Fibroblast of skin of scalp (primary cell): ENCODE measurements around the gene SEMA3G.

Source experiments
- DNase-seq: peaks from one replicate; pipeline ENCODE4 v3.0.0-alpha.2; 2013

The SEMA3G gene

DNA sequence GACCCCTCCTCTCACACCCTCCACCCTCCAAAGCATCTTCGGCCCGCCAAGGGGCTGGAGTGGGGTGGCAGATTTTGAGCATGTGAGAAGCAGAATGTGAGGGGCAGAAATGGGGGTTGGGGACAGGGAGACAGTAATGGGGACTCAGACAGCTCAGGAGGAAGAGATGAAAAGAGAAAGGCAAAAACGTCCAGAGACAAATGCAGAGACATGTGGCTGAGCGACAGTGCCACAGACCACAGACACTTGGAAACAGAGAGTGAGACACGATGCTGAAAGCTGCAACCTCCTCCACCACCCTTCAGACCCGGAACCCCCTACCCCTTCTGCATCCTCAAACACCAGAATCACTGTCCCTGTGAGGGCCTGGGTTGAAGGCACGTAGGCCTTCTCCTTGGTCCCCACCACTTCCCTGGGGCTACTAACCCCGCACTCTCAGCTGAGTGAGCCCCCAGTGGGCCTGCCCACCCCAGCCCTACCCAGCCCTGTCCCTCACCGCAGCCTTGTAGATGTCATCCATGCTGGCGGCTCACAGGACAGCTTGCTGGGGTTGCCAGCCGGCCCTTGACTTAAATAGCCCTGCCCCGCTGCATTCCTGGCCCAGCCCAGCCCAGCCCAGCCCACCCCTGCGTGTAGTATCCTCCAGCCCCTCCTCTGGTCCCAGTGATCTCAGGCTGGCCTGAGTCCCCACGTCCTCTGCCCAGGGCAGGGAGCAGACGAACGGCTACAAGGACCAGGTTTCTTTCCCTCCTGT is 8.8 kb upstream of the SEMA3G start, which contains the start of gene TNNC1:
Gene TNNC1 (minus strand): TSS at position 546 of the 754 bp plus-strand sequence. CDS start 26 bp downstream, at position 520.
- DNase-seq = peak; percentile 15

DNA sequence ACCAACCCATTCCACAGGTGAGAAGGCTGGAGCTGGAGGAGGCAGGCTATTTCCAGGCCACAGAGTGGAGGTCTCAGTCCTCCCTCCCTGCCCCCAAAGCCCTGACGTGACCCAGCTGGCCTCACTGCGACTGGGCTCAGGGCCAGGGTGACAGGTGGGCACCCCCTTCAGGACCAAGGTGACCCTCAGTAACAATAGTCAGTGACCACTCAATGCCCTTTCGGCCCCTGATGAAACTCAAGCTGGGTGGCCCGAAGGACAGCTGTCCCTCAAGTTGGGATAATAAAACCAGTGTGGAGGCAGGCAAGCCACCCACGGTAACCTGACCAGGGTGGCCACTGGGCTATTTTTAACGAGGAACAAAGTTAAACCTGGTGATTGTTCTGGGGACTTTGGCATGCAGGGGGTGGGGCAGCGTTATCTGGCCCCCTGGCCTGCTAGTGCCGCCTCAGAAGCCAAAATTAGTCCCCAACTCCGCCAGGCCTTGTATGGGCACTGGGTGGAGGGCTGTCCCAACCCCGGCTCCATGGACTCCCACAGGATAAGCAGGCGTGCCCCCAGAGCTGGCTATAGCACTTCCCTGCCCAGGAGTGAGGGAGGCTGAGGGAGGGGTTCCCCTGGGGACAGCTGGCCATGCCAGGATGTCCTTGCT is 7.8 kb upstream of the SEMA3G start:
- DNase-seq = no peak

DNA sequence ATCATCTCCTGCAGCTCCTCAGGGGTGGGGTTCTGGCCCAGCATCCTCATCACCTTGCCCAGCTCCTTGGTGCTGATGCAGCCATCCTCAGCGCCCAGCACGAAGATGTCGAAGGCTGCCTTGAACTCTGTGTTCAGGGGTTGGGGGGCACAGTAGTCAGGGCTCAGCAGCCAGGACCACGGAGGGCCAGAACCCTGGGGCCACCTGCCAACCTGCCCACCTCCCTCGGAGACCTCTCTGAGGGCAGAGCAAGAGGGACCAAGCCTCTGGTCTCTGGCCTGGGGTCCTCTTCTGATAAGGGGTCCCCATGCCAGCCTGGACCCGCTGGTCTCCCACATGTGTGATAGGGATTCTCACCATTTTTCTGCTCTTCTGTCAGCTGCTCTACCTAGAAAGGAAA is 7.2 kb upstream of the SEMA3G start:
- no peak for DNase-seq

DNA sequence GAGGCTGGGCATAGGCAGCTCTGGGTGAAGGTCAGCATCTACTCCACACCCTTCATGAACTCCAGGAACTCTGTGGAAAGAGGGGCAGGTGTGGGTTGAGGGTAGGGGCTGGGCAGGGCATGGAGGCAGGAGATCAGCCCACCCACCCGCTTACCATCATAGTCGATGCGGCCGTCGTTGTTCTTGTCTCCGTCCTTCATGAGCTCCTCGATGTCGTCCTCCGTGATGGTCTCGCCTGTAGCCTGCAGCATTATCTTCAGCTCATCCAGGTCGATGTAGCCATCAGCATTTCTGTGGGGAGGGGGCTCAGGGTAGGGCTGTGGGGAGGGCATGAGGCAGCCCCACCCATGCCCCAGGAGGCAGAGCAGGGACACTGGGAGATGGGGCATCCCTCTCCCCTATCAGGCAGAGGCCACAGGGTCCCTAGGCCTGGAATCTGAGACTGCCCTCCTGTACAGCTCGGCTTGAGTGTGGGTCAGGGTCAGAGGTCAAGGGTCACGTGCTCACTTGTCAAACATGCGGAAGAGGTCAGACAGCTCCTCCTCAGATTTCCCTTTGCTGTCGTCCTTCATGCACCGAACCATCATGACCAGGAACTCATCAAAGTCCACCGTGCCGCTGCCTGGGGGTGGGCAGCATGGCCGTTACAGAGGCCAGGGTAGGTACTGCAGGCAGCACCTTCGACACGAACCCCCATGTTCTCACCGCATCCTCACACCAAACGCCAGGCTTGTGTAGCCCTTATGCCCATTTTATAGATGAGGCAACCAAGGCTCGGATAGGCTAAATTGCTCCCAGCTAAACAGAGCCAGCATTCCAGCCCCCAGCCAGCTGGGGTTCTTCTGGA is 6.6 kb upstream of the SEMA3G start:
- no peak for DNase-seq

DNA sequence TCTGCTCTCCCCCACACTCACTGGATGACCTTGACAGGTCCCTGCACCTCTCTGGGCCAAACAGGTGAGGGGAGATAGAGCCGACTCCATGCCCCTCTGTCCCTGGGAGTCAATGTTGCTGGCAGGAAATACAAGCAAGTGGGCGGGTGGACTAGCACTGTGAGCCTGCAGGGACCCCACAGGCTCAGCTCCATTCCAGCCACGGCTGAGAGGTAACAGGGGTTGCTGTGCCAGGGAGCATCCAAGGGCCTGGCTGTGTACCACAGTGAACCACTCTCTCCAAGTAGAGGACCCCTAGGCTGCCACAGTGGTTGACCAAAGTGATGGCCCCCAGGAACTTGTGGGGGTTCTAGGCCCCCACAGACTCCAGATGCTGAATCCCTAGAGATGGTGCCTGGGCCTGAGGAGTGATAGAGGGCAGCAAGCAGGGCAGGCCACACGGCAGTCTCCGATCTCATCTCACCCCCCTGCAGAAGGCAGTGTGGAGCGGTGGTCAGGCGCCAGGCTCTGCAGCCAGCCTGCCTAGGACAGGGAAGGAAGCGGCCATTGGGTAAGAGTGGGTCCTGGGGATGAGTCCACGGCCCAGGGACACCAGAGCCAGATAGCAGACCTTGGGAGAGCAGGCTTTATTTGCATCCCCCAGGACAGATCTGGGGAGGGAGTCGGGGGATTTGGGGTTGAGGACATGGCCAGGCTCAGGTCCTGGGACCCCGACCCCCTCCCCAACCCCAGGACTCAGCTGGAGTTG is 5.8 kb upstream of the SEMA3G start:
- no peak for DNase-seq

DNA sequence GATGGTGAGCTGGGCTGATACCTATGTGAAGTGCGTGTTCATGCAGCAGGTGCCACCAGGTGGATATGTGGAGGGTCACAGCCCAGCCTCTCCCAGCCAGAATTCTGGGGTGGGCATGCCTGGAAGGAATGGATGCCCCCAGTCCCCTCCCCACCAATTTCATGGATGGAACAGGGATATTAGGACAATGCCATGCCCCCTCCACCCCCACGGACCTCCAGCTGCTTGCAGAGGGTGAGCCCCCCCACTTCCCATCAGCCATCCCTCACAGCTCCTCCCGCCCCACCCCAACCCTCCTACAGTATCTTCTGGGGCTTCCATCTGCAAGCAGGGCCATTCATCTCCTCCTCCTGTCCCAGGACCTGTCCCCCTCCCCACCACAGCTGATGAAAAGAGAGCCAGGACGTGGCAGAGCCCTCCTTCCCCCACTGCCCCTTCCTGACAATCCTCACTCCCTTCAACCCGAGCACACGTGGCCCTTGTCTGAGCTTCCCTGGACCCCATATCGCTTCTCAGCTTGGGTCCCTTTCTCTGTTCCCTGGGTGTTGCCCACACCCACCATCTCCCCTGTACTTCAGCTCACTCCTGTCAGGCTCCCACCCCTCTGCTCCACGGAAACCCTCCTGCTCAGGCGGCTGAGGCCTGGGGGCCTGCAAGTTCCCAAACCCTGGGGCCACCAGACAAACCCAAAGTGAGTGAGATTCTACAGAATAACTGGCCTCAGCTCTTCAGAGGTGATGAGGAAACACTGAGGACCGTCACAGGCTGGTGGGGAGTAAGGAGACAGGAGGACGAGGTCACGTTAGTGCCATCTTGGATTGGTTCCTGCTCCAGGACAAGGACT is 2.8 kb upstream of the SEMA3G start:
- no peak for DNase-seq

DNA sequence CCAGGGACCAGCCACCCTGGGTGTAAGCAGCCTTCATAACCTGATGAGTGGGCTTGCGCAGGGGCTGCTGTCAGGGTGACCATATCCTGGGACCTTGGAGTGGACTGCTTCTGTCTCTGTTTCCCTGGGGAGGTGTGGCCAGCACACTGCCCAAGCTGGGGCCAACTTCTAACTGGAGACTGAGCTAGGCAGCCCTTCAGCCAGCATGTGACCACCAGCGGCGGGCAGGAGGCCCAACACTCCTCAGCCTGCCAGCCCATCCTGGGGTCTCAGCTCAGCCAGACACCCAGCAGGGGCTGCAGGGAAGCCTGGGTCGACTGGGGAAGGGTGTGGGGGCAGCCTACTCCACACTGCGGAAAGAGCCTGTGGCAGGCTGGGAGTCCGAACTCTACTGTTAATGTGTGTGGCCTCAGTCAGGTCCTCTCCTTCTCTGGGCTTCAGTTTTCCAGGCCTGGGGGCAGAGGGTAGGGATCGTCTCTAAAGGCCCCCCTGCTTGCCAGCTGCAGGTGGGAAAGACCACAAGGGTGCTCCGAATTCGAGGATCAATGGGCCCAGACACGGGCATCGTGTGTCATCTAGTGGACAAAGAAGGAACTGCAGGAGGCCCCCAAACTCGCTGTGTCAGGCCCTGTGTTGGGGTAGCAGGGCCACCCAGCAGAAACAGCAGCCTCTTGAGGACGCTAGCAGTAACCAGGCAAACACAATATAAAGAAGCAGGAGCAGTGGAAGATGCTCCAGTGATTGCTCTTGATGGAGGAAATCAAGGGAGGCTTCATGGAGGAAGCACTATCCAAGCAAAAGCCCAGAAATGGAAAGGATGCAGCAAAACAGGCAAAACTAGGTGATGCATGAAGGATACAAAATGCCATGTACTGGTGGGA is 2.0 kb upstream of the SEMA3G start:
- peak; percentile 59 for DNase-seq

DNA sequence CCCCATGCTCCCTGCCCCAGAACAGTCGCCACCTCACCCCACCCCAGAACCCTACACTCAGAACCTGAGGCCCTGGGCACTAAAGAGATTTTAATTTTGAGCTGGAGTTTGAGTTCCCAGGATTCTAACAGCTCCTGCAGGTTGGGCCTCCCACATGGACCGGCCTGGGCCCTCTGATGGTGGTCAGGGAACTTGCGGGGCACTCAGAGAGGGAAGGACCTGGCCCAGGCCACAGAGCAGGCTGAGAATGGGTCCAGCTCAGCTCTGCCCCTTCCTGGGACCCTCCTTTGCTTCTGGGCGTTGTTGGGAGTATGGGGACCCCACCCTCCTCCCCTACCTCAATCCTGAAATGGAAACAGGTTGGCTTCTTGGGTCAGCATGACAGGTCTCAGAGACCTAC is 1.1 kb upstream of the SEMA3G start:
- no peak for DNase-seq

DNA sequence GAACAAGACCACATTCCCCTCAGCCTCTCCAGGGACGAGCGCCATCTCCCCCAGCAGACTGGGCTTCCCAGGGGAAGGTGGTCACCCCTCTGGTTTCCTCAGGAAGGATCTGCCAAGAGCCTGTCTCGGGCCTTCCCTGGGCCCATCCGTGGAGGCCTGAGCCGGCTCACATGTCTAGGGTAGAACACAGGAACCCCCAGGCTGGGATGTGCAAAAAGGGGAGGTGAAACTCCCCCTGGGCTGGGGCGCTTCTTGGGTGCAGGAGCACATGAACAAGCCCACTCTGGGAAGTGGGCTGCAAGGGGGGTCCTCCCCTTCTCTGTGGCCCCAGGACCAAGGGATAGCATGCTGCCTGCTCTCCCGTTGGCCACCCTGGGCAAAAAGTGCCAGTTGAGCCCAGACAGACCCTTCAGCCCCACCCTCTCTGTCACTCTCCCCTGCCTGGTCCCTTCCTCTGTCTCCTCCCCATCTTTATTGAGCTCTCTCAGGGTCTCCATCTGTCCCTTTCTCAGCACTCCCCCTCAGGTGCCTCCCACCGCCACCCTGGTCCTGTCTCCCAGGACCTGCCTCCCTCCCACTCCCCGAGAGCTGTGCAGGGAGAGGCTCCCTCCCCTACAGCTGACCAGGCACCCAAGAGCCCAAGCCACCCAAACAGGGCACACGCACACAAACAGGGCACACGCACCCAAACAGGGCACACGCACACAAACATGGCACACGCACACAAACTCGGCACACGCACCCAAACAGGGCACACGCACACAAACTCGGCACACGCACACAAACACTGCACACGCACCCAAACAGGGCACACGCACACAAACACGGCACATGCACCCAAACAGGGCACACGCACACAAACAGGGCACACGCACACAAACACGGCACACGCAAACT is 864 bp downstream of the SEMA3G start:
- DNase-seq = no peak

DNA sequence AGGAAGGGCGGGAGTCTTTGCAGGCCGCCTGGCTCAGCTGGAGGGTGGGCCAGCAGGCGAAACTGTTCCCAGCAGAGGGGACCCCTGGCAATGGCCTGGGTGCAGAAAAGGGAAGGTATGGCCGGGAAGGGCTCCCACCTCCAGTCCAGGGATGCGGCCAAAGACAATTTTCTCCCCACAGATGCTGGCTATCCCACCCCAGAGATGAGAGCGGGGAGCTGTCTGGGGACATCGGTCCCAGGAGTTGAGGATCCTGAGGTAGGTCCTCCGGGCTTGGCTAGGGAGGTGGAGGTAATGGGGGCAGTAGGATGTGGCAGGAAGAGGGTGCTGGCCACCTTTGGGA is 1.7 kb downstream of the SEMA3G start:
- no peak for DNase-seq

DNA sequence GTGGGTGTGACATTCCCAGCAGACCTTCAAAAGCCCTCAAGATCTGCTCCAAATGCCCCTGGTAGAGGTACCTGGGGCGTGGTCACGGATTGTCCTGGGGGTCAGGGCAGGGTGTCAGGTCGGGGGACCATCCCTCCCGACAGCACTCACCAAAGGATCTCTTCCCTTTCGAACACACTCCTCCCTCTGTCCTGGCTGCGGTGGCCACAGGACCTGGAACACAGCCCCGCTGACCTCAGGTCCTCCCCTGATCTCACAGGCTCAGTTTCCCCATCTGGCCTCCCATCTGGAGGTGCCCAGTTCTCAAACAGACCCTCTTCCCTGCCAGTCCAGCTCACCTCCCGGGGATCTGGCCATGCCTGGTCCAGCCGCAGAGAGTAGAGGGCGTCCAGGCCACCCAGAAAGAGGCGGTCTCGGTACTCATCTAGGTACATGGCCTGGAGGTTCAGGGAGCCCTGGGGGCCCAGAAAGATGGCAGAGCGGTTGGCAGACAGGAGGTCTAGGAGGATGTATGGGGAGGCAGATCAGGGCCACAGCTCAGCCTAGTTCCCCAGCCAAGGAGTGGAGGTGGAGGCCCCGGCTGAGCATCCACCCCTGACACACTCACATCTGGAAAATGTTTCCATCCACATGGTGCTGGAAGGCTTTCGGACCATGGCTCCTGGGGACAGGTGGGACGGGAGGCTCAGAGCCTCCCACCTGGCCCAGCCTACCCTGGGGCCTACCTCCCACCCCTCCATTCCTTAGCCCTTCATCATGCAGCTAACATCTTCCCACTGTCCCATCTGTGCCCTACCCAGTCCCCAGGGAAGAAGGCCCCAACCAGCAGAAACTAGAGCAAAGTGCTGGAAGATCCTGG is 2.3 kb downstream of the SEMA3G start:
- no peak for DNase-seq

DNA sequence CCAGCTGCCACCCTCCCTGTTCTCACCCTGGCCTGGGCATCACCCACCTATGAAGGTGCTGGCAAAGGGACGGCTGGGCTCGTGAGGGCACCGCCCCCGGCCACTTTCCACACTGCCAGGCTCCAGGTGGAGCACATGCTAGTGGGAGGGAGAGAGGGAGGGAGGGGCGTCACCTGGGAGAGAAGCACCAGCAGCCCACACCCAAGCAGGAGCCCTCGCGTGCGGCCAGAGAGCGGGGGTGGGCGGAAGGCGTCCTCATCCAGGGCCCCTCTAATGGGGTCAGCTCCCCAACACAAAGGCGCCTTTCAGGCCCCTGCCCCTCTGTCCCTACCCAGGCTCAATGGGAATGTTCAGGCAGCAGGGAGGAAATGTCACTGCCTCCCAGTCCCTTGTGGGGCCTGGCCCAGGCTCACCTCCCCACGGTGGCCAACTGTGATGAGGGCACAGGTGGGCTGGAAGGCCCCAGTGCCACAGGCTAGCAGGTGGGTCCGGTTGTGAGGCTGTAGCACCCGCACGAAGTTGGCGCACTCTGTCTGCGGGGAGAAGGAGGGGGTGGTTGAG is 3.1 kb downstream of the SEMA3G start:
- DNase-seq = no peak

DNA sequence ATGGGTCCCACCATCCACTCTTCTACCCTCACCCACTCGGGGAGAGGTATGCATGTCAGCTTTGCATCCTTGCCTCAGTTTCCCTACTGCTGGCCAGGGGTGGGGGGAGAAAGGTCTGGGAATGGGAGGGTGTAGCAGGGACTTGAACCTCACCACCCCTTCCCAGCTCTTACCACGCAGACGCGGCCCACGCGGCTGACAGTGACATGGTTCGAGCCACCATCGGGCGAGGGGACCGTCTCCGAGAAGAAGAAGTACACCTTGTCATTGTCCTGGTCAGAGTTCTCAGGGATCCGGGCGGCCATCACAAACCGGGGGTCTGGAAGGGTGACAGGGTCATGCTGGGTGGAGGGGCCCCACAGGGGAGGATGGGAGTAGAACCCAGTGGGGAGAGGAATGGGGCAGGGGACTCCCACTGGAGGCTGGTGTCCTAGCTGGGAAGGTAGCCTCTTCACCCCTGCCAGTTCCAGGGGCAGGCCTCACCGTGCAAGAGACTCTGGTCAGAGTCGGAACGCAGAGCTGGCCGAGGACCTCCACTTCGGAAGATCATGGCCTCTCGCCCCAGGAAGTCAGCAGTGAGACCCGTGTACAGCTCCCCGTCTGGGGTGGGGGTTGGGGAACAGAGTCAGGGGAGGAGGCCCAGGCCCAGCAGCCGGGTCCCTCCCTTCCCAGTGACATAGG is 3.7 kb downstream of the SEMA3G start:
- no peak for DNase-seq

DNA sequence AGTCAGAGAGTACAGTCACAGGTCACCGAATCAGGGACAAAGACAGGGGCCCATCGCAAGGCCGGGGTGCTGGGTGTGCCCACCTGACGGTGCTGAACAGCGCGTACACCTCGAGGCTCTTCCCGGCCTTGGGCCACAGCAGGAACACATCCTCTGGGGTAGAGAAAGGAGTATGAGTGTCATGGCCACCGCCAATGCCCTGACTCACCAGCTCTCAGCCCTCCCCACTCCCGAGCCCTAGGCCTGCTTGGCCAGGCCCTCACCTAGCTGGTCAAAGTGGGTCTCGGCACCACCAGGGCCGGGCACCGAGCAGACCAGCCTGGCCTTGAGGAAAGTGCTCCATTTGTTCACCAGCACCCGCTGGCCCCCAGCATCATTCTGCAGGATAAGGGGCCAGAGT is 4.2 kb downstream of the SEMA3G start:
- DNase-seq = no peak

DNA sequence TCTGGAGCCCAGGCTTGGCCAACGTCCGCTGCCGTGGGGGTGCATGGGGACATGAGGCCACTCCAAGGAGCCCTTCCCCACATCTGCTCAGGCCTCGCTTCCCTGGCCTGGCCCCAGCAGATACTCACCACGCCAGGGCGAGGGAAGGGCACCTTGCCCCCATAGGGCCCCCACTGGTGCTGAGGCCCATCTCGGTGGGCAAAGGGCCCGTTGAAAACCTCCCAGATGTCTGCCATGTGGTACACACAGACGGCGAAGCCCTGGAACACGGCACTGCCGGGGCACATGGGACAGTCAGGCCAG is 4.7 kb downstream of the SEMA3G start:
- no peak for DNase-seq

DNA sequence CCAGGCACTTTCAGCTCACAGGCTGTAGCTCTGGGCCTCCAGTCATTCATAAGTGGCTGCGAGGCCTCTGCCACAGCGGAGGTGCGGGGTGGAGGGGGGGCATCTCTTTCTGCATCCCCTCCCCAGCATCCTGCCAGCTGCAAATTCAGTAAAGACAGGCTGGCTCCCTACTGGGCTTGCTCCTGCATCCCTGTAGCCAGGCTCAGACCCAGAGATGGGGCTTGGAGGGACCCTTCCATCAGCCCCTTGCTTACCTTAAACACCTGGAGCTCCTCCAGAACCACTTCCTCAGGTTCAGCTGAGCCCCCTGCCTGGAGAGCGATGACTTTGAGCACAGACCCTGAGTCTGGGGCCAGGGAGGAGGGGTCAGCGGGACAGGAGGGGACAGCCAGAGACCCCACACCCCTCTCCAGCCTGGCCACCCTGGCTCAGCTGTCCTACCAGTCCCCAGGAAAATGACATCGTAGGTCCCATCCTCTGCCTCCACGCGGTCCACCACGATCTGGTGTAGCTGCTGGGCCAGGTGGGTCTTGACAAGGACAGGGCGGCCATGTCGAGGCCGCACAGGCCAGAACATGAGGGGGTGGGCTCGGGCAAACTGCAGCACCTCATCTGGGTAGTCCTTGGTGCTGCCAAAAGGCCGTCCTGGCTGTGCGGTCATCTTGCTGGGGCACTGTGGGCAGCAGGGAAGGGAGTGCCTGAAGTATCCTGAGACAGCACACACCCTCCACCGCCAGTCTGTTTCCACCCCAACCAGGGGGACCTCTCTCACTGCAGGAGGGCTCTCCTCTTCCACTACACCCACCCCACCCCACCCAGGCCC is 5.3 kb downstream of the SEMA3G start:
- DNase-seq = no peak
